ENCODE data around the gene DIP2C.
"Not testable (repeated sequence)": the region's sequence is repeated elsewhere in the genome, so short reads cannot be mapped to it uniquely, and the experiment has no call there.

DIP2C gene

DNA sequence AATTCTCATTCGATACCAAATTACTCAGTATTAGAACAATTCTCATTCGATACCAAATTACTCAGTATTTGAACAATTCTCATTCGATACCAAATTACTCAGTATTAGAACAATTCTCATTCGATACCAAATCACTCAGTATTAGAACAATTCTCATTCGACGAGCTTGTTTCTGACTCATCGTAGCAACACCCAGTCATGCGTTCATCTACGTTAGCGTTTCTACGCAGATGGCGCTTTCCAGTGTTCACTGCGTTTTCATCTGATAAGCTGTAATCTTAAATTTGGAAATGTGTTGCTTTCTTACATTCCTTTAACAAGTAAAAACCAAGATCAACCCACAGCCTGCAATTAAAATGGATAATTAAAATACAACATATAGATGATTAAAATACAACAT, 277.9 kb downstream of the DIP2C start:
- DNase-seq (ENCODE audit: low read depth): no peak

DNA sequence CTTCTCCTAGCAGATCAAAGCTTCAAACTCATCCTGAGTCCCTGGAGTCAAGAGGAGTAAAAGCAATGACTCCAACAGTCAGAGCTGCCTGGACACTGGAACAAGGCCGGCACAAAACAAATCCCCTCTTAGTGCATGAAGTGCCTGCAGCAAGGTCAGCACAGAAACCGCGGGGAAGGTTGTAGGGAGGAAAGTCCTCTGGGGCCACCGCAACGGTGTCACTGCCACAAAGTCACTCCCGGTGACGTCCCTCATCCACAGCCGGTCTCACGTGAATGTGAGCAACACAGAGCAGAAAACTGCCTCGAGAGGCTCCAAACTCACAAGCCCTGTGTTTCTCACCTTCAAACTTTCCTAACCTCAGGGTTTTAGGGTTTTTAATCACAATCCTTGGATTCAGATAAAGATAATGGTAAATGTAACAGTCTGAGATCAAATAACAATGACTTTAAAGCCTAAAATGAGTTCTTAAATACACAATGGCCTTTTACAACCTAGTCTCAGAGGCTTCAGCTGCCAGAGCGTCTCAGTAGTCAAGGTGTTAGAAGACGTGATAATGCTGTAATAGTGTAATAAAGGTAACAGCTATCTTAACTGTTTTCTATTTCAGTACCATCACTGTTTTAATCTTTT, 279.9 kb downstream of the DIP2C start:
- no peak for DNase-seq (ENCODE audit: low read depth)

DNA sequence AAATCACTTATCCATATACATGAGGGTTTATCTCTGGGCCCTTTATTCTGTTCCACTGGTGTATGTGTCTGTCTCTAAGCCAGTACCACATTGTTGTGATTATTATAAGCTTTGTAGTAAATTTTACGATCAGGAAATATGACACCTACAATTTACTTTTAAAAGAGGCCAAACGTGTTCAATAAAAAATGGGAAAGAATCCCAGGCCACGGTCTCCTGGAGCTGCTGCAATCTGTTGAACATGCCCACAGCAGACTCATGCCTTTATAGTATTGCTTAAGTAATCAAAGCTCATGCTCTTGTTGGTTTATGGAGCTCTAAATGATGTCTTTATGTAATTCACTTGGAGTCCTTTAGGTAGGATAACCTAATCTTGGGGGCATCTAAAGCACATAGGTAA, 281.2 kb downstream of the DIP2C start:
- DNase-seq (ENCODE audit: low read depth): no peak

DNA sequence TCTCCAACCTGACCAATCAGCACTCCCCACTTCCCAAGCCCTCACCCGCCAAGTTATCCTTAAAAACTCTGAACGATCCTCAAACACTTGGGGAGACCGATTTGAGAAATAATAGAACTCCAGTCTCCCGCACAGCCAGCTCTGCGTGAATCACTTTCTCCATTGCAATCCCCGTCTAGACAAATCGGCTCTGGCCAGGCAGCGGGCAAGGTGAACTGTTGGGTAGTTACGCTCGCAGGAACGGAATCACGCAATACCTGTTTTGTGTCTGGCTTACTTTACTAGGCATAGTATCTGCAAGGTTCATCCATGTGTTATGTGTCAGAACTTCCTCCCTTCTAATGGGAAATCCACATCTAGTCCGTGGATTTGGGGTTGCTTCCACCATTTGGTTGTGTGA, 282.5 kb downstream of the DIP2C start:
- no peak for DNase-seq (ENCODE audit: low read depth)

DNA sequence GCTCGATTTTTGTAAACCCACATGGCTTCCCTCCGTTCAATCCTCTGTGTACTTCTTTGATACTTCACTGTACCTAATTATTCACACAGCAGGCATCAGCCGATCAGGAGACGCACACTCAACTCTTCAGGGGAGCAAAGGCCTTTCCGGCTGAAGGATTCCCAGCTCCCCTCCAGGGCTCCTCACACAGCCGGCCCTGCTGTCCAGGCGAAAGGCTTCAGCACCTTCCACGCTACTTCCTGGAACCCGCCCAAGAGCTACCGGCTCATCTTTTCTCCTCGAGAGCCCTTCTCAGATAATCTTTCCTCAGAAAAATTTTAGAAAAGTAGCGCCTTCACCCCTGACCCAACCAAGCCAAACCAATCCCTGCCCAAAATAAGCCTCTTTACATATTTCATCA, 283.8 kb downstream of the DIP2C start:
- DNase-seq (ENCODE audit: low read depth): no peak

DNA sequence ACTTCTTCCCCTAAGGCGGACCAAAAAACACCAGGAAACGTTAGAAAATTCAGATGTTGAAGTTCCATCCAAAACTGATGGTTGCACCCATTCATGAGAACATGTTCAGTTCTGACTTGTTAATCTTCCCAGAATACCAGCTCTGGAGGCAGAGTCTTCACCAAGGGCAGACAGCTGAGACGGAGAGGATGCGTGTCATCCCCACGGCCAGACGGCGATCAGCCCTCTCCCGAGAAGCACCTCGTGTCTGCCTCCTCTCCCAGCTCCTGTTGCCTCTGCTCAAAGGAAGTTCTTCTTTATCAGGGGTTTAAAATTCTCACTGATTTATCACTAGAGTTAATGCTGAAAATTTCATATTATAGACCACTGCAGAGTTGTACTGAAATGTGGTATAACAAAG, 284.5 kb downstream of the DIP2C start:
- no peak for DNase-seq (ENCODE audit: low read depth)

DNA sequence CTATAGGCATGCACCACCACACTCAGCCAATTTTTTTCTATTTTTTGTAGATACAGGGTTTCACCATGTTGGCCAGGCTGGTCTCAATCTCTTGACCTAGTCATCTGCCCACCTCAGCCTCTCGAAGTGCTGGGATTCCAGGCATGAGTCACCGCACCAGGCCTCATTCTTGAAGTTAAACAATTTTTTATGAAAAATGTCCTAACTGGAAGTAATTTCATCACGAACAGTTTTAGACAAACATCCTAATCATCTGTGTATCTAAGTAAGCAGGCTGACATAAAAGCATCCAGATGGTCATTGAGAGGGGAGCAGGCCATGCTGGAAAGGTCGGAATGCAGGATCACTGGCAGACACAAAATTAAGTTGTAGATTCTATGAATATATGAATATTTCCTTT, 285.1 kb downstream of the DIP2C start:
- DNase-seq (ENCODE audit: low read depth): no peak

- no peak for DNase-seq (ENCODE audit: low read depth)
Observed at GRCh38 chr10:398954-399353, 290.5 kb downstream of the DIP2C start.

GRCh38 chr10:397321-398068, 292.0 kb downstream of the DIP2C start:
- no peak for DNase-seq (ENCODE audit: low read depth)

DNA sequence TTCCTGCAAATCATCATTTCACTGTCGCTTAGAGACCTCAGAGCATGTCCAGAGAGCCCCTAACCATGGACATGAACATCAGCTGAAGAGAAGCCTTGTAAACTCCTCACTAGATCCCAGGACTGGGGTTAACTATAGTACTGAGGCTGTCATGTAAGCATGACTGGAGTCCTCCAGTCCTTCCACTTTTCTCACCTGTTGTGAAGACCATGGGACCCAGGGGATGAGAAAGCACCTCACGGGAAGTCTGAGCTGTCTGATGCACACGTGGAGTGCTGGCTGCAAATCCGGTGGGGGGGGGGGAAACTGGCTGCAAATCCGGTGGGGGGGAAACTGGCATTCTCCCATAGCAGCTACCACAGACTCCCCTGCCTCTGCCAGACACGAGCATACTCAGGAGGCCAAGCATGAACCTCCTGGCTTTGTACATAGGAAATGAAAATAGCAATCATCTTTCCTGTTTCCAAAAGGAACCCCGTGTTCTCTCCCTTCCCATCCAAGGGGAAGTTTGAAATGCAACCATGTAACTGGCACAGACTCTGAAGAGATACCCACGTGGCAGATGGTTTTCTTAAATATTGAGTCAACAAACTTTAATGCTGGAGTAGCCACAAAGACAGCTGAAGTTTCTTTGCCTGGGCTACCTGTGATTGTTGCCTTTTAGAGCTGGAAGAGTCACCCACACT, 292.8 kb downstream of the DIP2C start:
- no peak for DNase-seq (ENCODE audit: low read depth)

- DNase-seq (ENCODE audit: low read depth): no peak
Observed at GRCh38 chr10:396107-396506, 293.4 kb downstream of the DIP2C start.

GRCh38 chr10:395665-396064, 293.8 kb downstream of the DIP2C start:
- DNase-seq (ENCODE audit: low read depth): no peak

DNA sequence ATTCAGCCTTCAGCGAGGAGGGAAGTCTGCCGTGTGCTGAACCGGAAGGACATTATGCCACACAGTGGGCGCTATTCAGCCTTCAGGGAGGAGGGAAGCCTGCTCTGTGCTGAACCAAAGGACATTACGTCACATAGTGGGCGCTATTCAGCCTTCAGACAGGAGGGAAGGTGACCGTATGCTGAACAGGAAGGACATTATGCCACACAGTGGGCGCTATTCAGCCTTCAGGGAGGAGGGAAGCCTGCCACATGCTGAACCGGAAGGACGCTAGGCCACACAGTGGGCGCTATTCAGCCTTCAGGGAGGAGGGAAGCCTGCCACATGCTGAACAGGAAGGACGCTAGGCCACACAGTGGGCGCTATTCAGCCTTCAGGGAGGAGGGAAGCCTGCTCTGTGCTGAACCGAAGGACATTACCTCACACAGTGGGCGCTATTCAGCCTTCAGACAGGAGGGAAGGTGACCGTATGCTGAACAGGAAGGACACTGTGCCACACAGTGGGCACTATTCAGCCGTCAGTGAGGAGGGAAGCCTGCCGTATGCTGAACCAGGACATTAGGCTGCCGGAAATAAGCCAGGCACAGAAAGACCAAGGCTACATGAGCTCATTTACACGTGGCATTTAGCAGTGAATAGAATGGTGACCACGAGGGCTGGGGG, 294.9 kb downstream of the DIP2C start:
- DNase-seq (ENCODE audit: low read depth): not testable (repeated sequence)

GRCh38 chr10:393787-394438, 295.6 kb downstream of the DIP2C start:
- no peak for DNase-seq (ENCODE audit: low read depth)

DNA sequence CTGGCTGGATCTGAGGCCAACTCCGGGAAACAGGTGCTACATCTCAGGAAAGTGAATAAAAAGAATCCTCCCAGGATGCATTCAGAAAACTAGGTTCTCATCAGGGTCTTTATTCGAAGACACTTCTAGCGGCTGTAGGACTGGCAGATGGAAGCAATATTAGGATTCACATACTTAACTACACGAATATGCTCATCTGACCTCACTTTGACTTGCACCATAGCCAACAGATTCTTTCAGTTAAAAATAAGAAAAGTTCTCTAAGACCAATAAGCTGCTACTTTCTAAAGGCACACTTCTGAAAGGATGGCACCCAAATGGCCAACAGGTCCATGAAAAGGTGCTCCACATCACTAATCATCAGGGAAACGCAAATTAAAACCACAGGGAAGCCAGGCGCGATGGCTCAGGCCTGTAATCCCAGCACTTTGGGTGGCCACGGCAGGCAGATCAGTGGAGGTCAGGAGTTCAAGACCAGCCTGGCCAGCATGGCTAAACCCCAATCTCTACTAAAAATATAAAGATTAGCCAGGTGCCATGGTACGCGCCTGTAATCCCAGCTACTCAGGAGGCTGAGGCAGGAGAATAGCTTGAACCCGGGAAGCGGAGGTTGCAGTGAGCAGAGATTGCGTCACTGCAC, 296.2 kb downstream of the DIP2C start:
- no peak for DNase-seq (ENCODE audit: low read depth)

DNA sequence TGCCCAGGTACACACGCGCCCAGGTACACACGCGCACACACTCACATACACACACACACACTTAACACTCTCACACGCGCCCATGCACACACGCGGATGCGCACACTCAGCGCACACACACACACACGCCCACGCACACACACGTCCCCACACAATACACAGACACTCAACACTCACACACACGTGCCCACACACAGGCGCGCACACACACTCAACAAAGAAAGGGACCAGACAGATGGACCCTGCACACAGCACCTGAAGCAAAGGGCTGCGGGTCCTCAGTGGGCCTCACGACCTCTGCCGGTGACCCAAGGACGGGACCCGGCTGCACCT, 296.8 kb downstream of the DIP2C start:
- no peak for DNase-seq (ENCODE audit: low read depth)

DNA sequence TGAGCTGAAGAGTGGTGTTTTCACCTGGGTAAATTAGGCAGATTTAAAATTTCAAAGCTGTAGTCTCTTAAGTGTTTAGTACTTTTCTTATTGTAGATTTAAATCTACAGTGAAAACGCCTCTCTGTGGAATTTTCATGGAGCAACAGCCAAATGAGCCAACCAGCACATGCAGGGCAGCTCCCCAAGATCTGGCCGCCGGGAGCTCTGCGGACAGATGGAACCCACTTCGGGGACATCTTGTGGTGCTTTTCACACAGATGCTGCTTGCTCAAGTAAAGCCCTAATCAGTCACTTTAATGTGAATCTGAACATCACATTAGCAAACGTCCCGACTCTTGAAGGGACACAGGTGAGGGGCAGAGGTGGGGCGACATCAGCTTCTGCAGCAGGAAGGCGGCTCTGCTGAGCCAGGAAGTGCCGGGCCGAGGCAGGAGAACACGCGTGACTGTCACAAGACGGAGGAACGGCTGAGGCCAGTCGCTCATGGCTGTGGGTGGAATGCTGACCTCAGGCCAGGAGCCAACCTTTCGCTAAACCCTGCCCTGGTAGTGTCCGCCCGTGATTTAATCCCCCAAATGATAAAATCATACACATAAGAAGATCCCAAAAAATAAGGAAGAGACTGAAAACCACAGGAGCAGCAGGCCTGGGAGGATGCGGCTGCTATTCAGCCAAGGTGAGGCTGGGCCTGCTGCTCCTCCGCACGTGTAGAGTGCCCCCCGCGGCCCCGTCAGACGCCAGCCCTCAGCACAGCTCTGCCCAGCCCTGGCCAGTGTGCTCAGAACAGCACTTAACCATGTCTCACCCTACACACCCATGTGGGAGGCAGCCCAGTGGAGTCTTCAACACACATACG, 297.4 kb downstream of the DIP2C start:
- no peak for DNase-seq (ENCODE audit: low read depth)

DNA sequence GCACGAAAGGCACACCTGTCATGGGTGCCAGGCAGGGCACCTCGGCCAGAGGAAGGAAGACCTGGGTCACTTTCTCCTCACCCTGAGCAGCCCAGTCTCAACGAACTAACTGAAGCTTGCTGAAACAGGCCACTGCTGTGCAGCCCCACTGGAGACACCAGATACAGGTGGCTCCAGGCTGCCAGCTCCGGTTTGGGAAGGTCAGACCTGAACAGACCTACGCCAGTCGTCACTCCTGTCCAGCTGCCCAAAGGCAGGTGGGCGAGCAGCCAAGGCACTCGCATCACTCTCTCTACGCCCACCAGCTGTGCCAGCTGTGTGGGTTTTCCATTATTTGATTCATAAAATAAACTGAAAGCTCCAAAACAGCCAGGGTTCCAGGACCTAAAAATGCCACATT, 298.2 kb downstream of the DIP2C start:
- DNase-seq (ENCODE audit: low read depth): no peak

DNA sequence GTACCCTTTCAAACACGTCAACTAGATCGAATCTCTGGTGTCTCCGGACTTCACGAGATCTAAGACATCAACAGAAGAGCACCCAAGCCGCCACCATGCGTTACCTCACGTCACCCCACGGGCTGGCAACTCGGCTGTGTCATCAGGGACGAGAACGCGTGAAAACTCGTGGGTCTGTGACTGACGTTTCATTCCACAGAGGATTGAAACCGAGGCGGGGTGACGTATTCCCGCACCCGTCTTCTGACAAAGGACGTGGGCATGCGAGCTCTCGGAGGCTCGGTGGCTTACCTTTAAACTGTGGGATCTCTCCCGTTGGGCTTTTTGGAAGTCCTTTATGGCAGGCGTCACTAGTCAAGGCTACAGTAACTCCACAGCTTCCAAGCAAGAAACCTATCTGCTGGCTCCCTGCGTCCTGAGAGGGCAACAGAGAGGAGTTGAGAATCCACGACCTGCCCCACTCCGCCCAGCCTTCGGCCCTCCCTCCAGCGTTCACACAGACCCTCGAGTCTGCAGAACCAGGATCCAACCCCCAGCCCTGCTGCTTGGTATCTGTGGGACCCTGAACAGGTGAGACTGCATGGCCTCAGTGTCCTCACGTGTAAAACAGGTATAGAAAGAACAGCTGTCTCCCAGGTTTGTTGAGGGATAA, 298.9 kb downstream of the DIP2C start:
- DNase-seq (ENCODE audit: low read depth): no peak

DNA sequence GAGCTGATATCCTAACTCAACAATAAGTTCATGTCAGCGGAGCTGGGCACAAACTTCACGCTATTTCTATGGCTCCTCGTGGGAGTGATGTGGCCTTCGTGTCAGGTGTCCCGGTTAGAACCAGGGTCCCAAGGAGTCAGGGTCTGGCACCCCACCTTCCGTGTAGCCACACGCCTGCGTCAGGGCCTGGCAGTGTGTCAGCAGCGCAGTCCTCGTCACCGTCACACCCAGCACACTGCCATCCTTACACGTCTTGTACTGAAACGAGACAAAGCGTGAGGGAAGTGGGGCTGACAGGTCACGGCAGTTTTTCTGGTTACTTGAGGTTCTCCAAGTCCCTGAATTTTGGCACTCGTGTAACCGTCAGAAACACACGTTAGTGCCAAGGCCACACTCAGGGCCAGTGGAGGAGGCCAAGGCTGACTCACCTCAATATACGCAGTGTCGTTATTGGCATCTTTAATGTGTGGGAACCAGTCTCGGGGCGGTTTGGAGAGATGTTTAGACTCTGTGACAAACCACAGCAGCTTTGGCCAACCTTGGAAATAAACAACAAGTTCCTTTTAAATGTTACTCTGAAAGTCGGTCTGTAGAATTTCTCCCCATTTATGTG, 299.5 kb downstream of the DIP2C start:
- no peak for DNase-seq (ENCODE audit: low read depth)

All from stimulated activated CD8-positive, alpha-beta memory T cell treated with anti-CD3 and anti-CD28 coated beads, Interleukin-12 subunit alpha, Interleukin-12 subunit beta, amount 100 ng/mL, for 1 hour (primary cell).